SJCRH30 (cell line): ENCODE data around the gene KCTD10. TPM values are rescaled to one million over a fixed set of nuclear protein-coding genes. Genes with fewer than 3 reads are reported as not detected.
A peak's percentile ranks its signal among the peaks of the same experiment; 100 is the strongest.

Experiments used
- DNase-seq, 2 experiments: peaks; one replicate each; pipeline ENCODE4 v3.0.0-alpha.2; 2015 to 2020
- H3K27ac ChIP-seq: fragments of 250-450 bp; sonication (Bioruptor Pico); 2 replicates; pipeline ENCODE4 v1.5.1; 2020; ENCODE audit warnings: mild to moderate bottlenecking, moderate library complexity
- H3K27me3 ChIP-seq: fragments of 250-450 bp; sonication (Bioruptor Pico); 2 replicates; pipeline ENCODE4 v1.5.1; 2020; ENCODE audit warnings: mild to moderate bottlenecking, moderate library complexity
- H3K36me3 ChIP-seq: fragments of 250-450 bp; sonication (Bioruptor Pico); 2 replicates; pipeline ENCODE4 v1.5.1; 2020; ENCODE audit warnings: mild to moderate bottlenecking, moderate library complexity
- H3K4me1 ChIP-seq: fragments of 250-450 bp; sonication (Bioruptor Pico); 2 replicates; pipeline ENCODE4 v1.5.1; 2020; ENCODE audit warnings: mild to moderate bottlenecking, moderate library complexity
- H3K4me3 ChIP-seq: fragments of 250-450 bp; sonication (Bioruptor Pico); 2 replicates; pipeline ENCODE4 v1.5.1; 2020; ENCODE audit warnings: mild to moderate bottlenecking, moderate library complexity
- H3K9me3 ChIP-seq: fragments of 250-450 bp; sonication (Bioruptor Pico); replicated peaks from 2 replicates; pipeline ENCODE4 v1.5.1; 2020; ENCODE audit warnings: mild to moderate bottlenecking, moderate library complexity
- total RNA-seq: library from RNA; depleted of rRNA; stranded (reverse); fragments of >200 nt; shearing (Covaris generic); gene quantifications from 2 replicates; pipeline ENCODE4 v1.2.3, GENCODE V29; 2014

Gene KCTD10
- total RNA-seq, 1 experiment from 2014 or later: 36.1 TPM

GRCh38 chr12:109473006-109473405 is 4.1 kb downstream of the KCTD10 start:
- Histone ChIP-seq H3K27ac (no peak overlapping the region), H3K36me3 (peaks cover 13% of the 10 kb centered on the region), H3K9me3 (no peaks in the 10 kb centered on the region), H3K27me3 (no peaks in the 10 kb centered on the region), H3K4me1 (no peaks in the 10 kb centered on the region), H3K4me3 (no peak overlapping the region)
- no peak for DNase-seq

- Histone ChIP-seq H3K36me3 (peaks cover 13% of the 10 kb centered on the region), H3K4me3 (no peak overlapping the region), H3K27me3 (no peaks in the 10 kb centered on the region), H3K27ac (no peak overlapping the region), H3K4me1 (peaks cover 5% of the 10 kb centered on the region; the same call in 1 of the 2 replicates), H3K9me3 (no peaks in the 10 kb centered on the region)
- DNase-seq: no peak
Measured at GRCh38 chr12:109469517-109469916, 7.6 kb downstream of the KCTD10 start.

- no peaks in the 10 kb centered on the region for H3K27me3 ChIP-seq
- H3K27ac ChIP-seq: no peak overlapping the region
- peaks cover 13% of the 10 kb centered on the region for H3K36me3 ChIP-seq
- no peak overlapping the region for H3K4me3 ChIP-seq
- DNase-seq: no peak
- H3K9me3 ChIP-seq: no peaks in the 10 kb centered on the region
- H3K4me1 ChIP-seq: peaks cover 16% of the 10 kb centered on the region; the same call in 1 of the 2 replicates
Measured at GRCh38 chr12:109467978-109468676, 9.0 kb downstream of the KCTD10 start.

DNA sequence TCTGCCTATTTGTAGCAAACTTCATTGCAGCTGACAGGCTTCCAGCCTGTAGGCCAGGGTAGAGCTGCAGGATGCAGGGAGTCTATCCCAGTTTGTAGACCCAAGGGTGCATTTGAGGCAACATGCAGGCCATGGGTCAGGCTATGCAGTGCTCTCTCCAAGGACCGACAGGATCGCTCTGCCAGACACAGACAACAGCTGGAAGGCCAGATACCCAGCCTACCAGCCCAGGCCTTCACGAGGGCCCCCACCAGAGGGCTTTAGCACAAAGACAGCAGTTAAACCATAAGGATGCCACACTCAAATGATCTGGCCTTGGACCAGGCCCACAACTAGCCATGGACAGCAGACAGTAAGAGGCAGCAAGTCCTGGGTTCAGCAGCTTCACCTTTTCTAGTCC is 10.3 kb downstream of the KCTD10 start:
- H3K36me3 ChIP-seq: peaks cover 13% of the 10 kb centered on the region
- no peaks in the 10 kb centered on the region for H3K27me3 ChIP-seq
- H3K4me1 ChIP-seq: peaks cover 27% of the 10 kb centered on the region
- H3K9me3 ChIP-seq: no peaks in the 10 kb centered on the region
- no peak overlapping the region for H3K27ac ChIP-seq
- no peak overlapping the region for H3K4me3 ChIP-seq
- peak in 1 of 2 experiments; percentile 28 for DNase-seq

DNA sequence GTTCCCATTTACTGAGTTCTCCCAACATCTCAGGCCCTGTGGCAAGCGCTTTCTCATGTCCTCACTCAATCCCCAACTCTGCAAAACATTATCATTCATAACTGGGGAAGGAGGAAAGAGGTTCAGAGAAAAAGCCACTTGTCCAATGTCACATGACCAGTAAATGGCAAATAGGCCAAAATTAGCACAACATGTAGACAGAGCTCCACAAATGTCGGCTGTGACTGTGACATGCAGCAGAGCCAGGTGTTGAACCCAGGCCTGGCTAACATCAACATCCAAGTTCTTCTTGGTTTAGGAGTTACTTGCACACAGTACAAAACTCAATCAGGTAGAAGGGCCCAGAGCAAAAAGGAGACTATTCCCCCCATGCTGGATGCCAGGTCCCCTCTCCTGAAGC is 10.8 kb downstream of the KCTD10 start:
- no peak for DNase-seq
- H3K4me3 ChIP-seq: no peak overlapping the region
- H3K27me3 ChIP-seq: no peaks in the 10 kb centered on the region
- H3K9me3 ChIP-seq: no peaks in the 10 kb centered on the region
- peaks cover 32% of the 10 kb centered on the region for H3K4me1 ChIP-seq
- no peak overlapping the region for H3K27ac ChIP-seq
- H3K36me3 ChIP-seq: peaks cover 11% of the 10 kb centered on the region

DNA sequence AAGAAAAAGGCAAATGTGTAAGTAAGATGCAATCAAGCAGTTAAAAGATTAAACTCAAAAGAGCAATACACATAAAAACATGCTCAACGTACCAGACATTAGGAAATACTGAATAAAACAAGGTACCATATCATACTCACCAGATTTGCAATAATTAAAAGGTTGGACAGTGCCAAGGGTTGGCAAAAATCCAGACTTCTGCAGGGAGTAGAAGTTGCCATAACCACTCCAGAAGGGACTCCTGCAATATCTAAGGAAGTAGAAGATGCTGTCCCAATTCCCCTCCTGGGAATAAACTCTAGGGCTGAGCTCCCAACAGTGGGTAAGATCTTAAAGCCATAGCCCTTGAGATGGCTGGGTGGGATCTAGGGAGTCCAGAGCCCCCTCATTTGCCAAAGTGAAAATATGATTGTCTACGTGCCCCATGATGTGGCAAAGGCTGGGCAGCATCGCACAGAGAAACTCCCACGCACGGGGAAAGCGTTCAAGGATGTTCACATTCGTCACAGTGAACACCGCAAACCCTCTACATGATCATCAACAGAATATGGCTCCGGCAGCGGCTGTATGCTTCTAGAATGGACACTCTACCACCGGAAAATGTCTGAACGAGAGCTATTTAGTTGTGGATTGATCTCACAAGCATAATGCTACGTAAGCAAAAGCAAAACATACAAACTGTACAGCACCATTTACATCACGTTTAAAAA is 12.3 kb downstream of the KCTD10 start:
- Histone ChIP-seq H3K27me3 (no peaks in the 10 kb centered on the region), H3K4me1 (peaks cover 40% of the 10 kb centered on the region), H3K36me3 (peaks cover 5% of the 10 kb centered on the region), H3K4me3 (no peak overlapping the region), H3K27ac (peak overlapping the region; percentile 100; the same call in 1 of the 2 replicates), H3K9me3 (no peaks in the 10 kb centered on the region)
- peak in 1 of 2 experiments; percentile 8 for DNase-seq

- H3K27ac ChIP-seq: peak overlapping the region; percentile 100
- H3K9me3 ChIP-seq: no peaks in the 10 kb centered on the region
- DNase-seq: peak; percentile 42 to 43
- H3K4me1 ChIP-seq: peaks cover 40% of the 10 kb centered on the region
- no peaks in the 10 kb centered on the region for H3K27me3 ChIP-seq
- 0 out of 2 replicates have a peak, but pooled peaks cover 2% of the 10 kb centered on the region for H3K36me3 ChIP-seq
- peak overlapping the region; percentile 38 for H3K4me3 ChIP-seq
Measured at GRCh38 chr12:109463756-109464155, 13.3 kb downstream of the KCTD10 start.

DNA sequence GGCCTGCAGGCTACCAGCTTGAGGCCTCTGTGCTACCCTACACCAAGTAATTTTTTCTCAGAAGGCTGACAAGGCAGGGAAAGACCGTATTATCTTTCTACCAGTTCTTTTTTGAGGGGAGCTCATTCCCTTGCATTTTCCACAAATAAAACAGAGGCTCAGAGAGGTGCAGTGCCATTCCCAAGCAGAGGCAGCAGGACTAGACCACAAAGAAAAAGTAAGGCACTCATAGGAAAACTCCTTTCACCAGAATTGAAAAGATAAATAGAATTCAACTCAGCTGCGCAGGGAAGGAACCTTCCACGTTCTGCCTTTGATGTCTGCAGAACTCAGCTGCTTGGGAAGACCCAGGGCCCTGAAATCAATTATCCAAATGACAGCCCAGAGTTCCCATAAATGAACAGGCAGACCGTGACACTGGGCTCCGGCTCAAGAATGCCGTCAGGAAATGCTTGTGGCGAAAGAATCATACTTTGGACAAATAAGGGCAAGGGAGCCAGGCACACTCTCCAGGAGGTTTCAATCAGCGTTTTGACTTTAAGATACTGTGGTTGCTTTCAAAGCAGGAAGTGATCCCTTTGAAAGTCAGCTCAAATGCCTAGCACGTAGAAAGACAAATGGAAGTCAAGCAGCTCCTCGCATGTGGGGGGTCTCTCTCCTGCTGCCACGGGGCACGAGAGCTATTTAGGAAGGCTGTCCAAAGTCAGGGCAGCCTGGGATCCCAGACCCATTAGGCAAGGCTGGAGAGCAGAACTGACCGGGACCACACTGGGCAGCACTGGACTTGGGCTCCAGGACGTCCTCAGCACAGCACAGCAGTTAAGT is 14.0 kb downstream of the KCTD10 start:
- peak overlapping the region; percentile 38 for H3K4me3 ChIP-seq
- no peaks in the 10 kb centered on the region for H3K27me3 ChIP-seq
- peak; percentile 87 to 92 for DNase-seq
- peak overlapping the region; percentile 100 for H3K27ac ChIP-seq
- H3K9me3 ChIP-seq: no peaks in the 10 kb centered on the region
- H3K4me1 ChIP-seq: peaks cover 40% of the 10 kb centered on the region
- H3K36me3 ChIP-seq: 0 out of 2 replicates have a peak, but pooled peaks cover 2% of the 10 kb centered on the region

- H3K4me1 ChIP-seq: peaks cover 40% of the 10 kb centered on the region
- H3K27me3 ChIP-seq: no peaks in the 10 kb centered on the region
- H3K4me3 ChIP-seq: no peak overlapping the region; the same call in 1 of the 2 replicates
- peaks cover 12% of the 10 kb centered on the region for H3K36me3 ChIP-seq
- peak; percentile 82 to 87 for DNase-seq
- peak overlapping the region; percentile 100 for H3K27ac ChIP-seq
- no peaks in the 10 kb centered on the region for H3K9me3 ChIP-seq
Measured at GRCh38 chr12:109461846-109462756, 15.0 kb downstream of the KCTD10 start.

DNA sequence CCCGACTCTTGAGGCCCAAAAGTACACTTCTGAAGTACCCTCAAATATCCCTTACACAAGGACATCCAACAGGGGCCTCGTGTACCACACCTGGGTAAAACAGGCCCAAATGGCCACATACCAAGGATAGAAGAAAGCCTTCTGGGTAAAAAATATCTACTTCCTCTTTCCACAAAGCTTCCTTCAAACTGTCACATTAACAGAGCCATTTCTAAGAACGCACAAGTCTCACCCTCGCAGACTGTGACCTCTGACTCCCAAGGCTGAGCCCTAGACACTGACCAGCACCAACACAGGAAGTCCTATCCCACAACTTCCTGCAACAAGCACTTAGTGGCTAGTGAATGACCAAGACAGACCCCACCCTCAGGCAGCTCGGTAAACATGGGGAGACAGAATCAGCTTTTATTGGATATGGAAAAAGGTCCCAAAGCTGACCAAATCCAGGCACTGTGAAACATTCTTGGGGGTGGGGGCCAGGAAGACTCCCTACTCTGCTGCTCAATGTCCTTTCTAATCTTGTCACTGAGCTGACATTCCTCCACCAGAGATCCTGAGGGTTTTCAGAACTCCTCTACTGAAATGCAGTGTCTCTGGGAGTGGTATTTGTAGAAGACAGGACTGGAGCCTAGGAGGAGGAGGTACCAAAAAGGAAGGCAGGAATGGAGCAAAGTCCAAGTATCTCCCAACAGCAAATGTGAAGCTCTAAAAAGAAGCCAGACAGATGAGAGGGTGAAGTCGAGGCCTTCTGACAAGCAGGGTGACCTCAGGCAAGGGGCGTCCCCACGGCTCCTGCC is 15.9 kb downstream of the KCTD10 start:
- peak in 1 of 2 experiments; percentile 17 for DNase-seq
- H3K27me3 ChIP-seq: no peaks in the 10 kb centered on the region
- H3K4me3 ChIP-seq: no peak overlapping the region
- H3K9me3 ChIP-seq: no peaks in the 10 kb centered on the region
- H3K36me3 ChIP-seq: peaks cover 20% of the 10 kb centered on the region
- H3K27ac ChIP-seq: peak overlapping the region; percentile 100
- H3K4me1 ChIP-seq: peaks cover 40% of the 10 kb centered on the region

GRCh38 chr12:109460538-109460937 is 16.6 kb downstream of the KCTD10 start:
- DNase-seq: no peak
- peaks cover 40% of the 10 kb centered on the region for H3K4me1 ChIP-seq
- H3K27ac ChIP-seq: peak overlapping the region; percentile 100; the same call in 1 of the 2 replicates
- H3K36me3 ChIP-seq: peaks cover 23% of the 10 kb centered on the region
- H3K27me3 ChIP-seq: no peaks in the 10 kb centered on the region
- H3K4me3 ChIP-seq: no peak overlapping the region
- no peaks in the 10 kb centered on the region for H3K9me3 ChIP-seq

DNA sequence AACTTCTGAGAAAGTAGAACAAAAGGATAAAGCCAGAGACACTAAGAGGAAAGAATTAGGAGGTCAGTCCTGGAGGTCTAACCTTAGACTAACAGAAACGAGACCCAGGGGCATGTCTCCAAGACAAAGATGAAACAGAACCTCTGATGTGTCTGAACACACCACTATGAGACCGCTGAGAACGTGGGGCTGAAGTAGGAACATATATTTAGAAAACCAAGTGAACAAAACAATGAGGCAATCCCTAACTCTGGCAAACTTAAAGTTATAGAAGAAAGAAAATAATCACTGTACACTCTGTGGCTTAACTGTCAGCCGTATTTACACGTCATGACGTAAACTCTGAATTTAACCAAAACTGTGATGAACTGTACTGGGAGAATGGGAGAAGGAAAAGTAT is 17.9 kb downstream of the KCTD10 start:
- Histone ChIP-seq H3K27me3 (no peaks in the 10 kb centered on the region), H3K27ac (no peak overlapping the region), H3K4me3 (no peak overlapping the region), H3K9me3 (no peaks in the 10 kb centered on the region), H3K4me1 (peaks cover 31% of the 10 kb centered on the region), H3K36me3 (peaks cover 32% of the 10 kb centered on the region)
- DNase-seq: no peak

DNA sequence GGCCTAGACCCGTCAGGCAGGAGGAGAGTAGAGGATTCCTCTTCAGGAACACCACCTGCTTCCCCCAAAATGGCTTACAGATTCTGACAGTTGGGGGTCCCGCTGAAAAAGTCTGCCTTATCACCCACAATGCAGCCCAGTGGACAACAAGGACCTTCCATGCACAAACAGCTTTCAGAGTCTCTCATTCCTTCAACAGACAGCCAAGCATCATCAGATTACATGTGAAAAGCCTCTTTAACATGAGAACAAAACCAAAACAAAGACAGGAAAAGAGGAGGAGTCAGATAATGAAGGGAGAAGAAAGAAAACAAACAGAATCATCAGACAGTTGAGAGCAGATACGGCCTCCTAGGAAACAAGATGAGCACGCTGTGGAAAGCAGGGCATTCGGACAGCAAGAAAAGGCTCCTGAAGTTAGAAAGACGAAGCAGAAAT is 18.3 kb downstream of the KCTD10 start:
- Histone ChIP-seq H3K27me3 (no peaks in the 10 kb centered on the region), H3K9me3 (no peaks in the 10 kb centered on the region), H3K4me1 (peaks cover 28% of the 10 kb centered on the region), H3K4me3 (no peak overlapping the region), H3K36me3 (peaks cover 36% of the 10 kb centered on the region), H3K27ac (no peak overlapping the region)
- no peak for DNase-seq
